HEK293 (cell line): ENCODE data around the gene NUP58.
A peak's percentile ranks its signal among the peaks of the same experiment; 100 is the strongest.

Experiments
- CTCF ChIA-PET: fragments of 350-600 bp; formaldehyde crosslinking; extraction: SDS; loops from one replicate; lab custom pipeline; 2021; ENCODE audit warnings: antibody characterized with exemption; lab: Yijun Ruan, JAX
- POLR2A ChIA-PET: fragments of 300-600 bp; formaldehyde crosslinking; extraction: SDS; loops from one replicate; lab custom pipeline; 2020; ENCODE audit warnings: antibody characterized with exemption, inconsistent platforms; lab: Yijun Ruan, JAX
- H3K27ac ChIP-seq: fragments of 200-500 bp; sonication (Bioruptor generic); 2 replicates; pipeline ENCODE4 v1.5.1; 2014; ENCODE audit warnings: low read depth, low read length, control low read depth, inconsistent platforms; ENCODE audit errors: extremely low read depth
- H3K36me3 ChIP-seq, 2 experiments: fragments of 200-500 bp in 1 of 2; sonication (Bioruptor generic) in 1 of 2; 1 replicate in 1 of 2; 2 replicates in 1 of 2; pipeline ENCODE4 v1.5.1; 2014 to 2017; ENCODE audit warnings: inconsistent platforms in 2 of 2, low read length in 2 of 2; ENCODE audit not compliant: control insufficient read depth in 2 of 2, insufficient read depth in 1 of 2
- H3K4me1 ChIP-seq: fragments of 200-500 bp; sonication (Bioruptor generic); 2 replicates; pipeline ENCODE4 v1.5.1; 2014; ENCODE audit warnings: mild to moderate bottlenecking, low read length, inconsistent platforms; ENCODE audit not compliant: control insufficient read depth, insufficient read depth
- H3K4me3 ChIP-seq: 2 replicates; pipeline ENCODE4 v1.5.1; 2011; ENCODE audit warnings: low read depth, mild to moderate bottlenecking, control low read depth, low read length, moderate library complexity
- H3K9me3 ChIP-seq: fragments of 200-500 bp; sonication (Bioruptor generic); 2 replicates; pipeline ENCODE4 v1.5.1; 2014; ENCODE audit warnings: low read depth, low read length, inconsistent platforms; ENCODE audit not compliant: control insufficient read depth, insufficient read depth
- GLI2 ChIP-seq: fragments of 450-650 bp; formaldehyde crosslinking; IDR thresholded peaks from 2 replicates; pipeline ENCODE4; 2017; ENCODE audit warnings: missing biosample characterization, missing genetic modification characterization, low read depth, borderline replicate concordance
- HOXD13 ChIP-seq: sonication (generic); formaldehyde crosslinking; IDR thresholded peaks from 2 replicates; pipeline ENCODE4 v1.8.0; 2022; ENCODE audit warnings: missing genetic modification reagents, borderline replicate concordance
- KLF9 ChIP-seq: fragments of 450-650 bp; formaldehyde crosslinking; IDR thresholded peaks from 2 replicates; pipeline ENCODE4 v1.5.1; 2016; ENCODE audit warnings: missing biosample characterization, missing genetic modification characterization, low read depth
- PRDM10 ChIP-seq: fragments of 450-650 bp; formaldehyde crosslinking; IDR thresholded peaks from 2 replicates; pipeline ENCODE4 v1.5.1; 2016; ENCODE audit warnings: missing biosample characterization, missing genetic modification characterization
- SETDB1 ChIP-seq: IDR thresholded peaks from one replicate; pipeline ENCODE4 v1.6.1; 2017; ENCODE audit warnings: mild to moderate bottlenecking, low read length, moderate library complexity, mixed read lengths; ENCODE audit not compliant: insufficient read length
- YY2 ChIP-seq: fragments of 450-650 bp; formaldehyde crosslinking; IDR thresholded peaks from 2 replicates; pipeline ENCODE4 v1.5.1; 2016; ENCODE audit warnings: missing biosample characterization, missing genetic modification characterization
- ZBTB17 ChIP-seq: fragments of 450-650 bp; formaldehyde crosslinking; IDR thresholded peaks from 2 replicates; pipeline ENCODE4 v1.5.1; 2016; ENCODE audit warnings: missing biosample characterization, missing genetic modification characterization
- ZEB2 ChIP-seq: fragments of 450-650 bp; formaldehyde crosslinking; IDR thresholded peaks from 2 replicates; pipeline ENCODE4 v1.5.1; 2016; ENCODE audit warnings: missing biosample characterization, missing genetic modification characterization
- ZFHX2 ChIP-seq: fragments of 450-650 bp; formaldehyde crosslinking; conservative IDR thresholded peaks from 2 replicates; pipeline ENCODE4 v1.5.1; 2016; ENCODE audit warnings: missing biosample characterization, missing genetic modification characterization
- ZNF114 ChIP-seq: fragments of 450-650 bp; formaldehyde crosslinking; IDR thresholded peaks from 2 replicates; pipeline ENCODE4 v1.5.0; 2017; ENCODE audit warnings: missing biosample characterization, missing genetic modification characterization
- ZNF140 ChIP-seq: fragments of 450-650 bp; formaldehyde crosslinking; IDR thresholded peaks from 2 replicates; pipeline ENCODE4 v1.5.1; 2016; ENCODE audit warnings: missing biosample characterization, missing genetic modification characterization
- ZNF18 ChIP-seq: fragments of 450-650 bp; formaldehyde crosslinking; IDR thresholded peaks from 2 replicates; pipeline ENCODE4 v1.5.1; 2016; ENCODE audit warnings: missing biosample characterization, missing genetic modification characterization
- ZNF292 ChIP-seq: fragments of 450-650 bp; formaldehyde crosslinking; IDR thresholded peaks from 2 replicates; pipeline ENCODE4 v1.5.1; 2016; ENCODE audit warnings: low read depth, missing biosample characterization, missing genetic modification characterization, borderline replicate concordance
- ZNF335 ChIP-seq: fragments of 450-650 bp; formaldehyde crosslinking; conservative IDR thresholded peaks from 2 replicates; pipeline ENCODE4 v1.5.1; 2016; ENCODE audit warnings: missing biosample characterization, missing genetic modification characterization
- ZNF514 ChIP-seq: fragments of 450-650 bp; formaldehyde crosslinking; IDR thresholded peaks from 2 replicates; pipeline ENCODE4 v1.5.1; 2016; ENCODE audit warnings: missing biosample characterization, missing genetic modification characterization
- ZNF843 ChIP-seq: fragments of 450-650 bp; formaldehyde crosslinking; IDR thresholded peaks from 2 replicates; pipeline ENCODE4 v1.5.1; 2016; ENCODE audit warnings: missing biosample characterization, missing genetic modification characterization
- TF ChIP-seq, protein P1 (sequence below): fragments of 450-650 bp; formaldehyde crosslinking; IDR thresholded peaks from 2 replicates; pipeline ENCODE4 v1.5.1; 2016; ENCODE audit warnings: missing biosample characterization, missing genetic modification characterization
- TF ChIP-seq, protein P2 (sequence below): fragments of 450-650 bp; formaldehyde crosslinking; IDR thresholded peaks from 2 replicates; pipeline ENCODE4 v1.5.1; 2017; ENCODE audit warnings: missing biosample characterization, missing genetic modification characterization

Gene NUP58

DNA sequence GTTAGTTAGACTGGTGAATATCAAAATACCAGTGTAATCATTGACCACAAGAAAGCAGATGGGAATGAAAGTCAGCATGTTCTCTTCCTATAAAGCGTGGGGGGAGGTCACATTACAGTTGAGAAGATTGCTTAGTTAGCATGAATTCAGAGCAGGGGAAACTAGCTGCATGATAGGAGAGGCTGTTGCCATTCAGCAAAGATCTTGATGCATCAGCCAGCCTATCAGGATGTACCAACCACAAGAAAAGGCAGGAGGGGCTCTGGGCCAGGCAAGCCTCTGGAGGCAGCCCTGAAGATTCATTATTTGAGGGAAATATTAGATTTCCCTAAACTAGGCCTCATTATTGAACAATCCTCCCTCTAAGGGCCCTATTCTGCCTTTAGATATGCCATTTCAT is 9.1 kb upstream of the NUP58 start:
- TF ChIP-seq ZBTB17 (tag by site-specific recombination) (peak; percentile 95), PRDM10 (tag by site-specific recombination) (peak; percentile 73; the same call in 1 of the 2 replicates), ZNF18 (no peak), ZNF335 (peak; percentile 43; the same call in 1 of the 2 replicates), ZFHX2 (tag by site-specific recombination) (0 out of 2 replicates have a peak, but pooled peaks have one; percentile 25)
- CTCF ChIA-PET = no interaction called here
- POLR2A ChIA-PET = no interaction called here
- H3K4me3 ChIP-seq = no peak overlapping the region
- no peak overlapping the region for H3K27ac ChIP-seq
- H3K4me1 ChIP-seq = no peaks in the 10 kb centered on the region
- no peaks in the 10 kb centered on the region for H3K9me3 ChIP-seq
- H3K36me3 ChIP-seq = no peaks in the 10 kb centered on the region

DNA sequence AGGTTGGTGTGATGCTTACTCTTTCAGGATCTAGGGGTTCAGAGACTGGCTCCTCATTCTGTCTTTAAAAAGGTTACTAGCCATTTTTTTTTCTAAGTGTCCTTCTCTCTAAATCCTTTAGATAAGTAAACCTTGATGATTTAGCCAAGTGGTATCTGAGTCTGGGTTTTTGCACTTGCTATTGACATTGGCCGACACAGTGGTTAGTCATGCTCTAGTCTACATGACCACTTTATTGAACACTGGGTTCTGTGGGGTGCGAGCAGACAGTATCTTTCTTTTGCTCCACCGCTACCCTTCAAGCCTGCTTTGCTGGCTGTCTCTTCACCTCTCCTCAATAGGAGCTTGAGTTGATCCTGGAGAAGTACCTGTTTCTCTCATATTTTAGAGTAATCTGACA is 6.2 kb upstream of the NUP58 start:
- ChIA-PET POLR2A (interaction anchor here (0.9 kb wide), 1 partner anchor 9 kb away, joined by 3 read pairs; no protein-coding TSS in a partner anchor), CTCF (no interaction called here)
- H3K27ac ChIP-seq = no peak overlapping the region
- no peaks in the 10 kb centered on the region for H3K36me3 ChIP-seq
- H3K9me3 ChIP-seq = no peaks in the 10 kb centered on the region
- no peaks in the 10 kb centered on the region for H3K4me1 ChIP-seq
- H3K4me3 ChIP-seq = no peak overlapping the region
- no peak for TF ChIP-seq GLI2 (tag by site-specific recombination)
- TF ChIP-seq ZNF292 (tag by site-specific recombination) = no peak
- no peak for TF ChIP-seq ZNF514 (tag by site-specific recombination)

DNA sequence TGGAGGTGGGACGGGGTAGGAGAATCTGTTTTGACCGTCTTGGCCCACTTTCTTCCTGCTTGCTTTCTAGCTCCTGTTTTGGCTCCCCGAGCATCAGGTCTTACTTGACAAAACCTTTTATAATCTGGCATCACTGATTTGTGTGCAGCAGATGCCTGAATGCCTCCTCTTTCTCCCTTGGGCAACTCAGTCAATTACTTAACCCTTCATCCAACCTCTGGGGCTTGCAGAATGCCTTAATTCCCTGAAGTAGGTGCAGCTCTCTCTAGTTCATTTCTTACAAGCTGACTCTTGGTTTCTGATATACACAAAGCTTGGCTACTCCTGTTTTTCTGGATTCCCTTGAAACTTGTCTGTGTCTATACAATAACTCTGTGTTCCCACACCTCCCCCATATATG is 5.7 kb upstream of the NUP58 start:
- no peaks in the 10 kb centered on the region for H3K4me1 ChIP-seq
- H3K27ac ChIP-seq = no peak overlapping the region
- no peaks in the 10 kb centered on the region for H3K9me3 ChIP-seq
- CTCF ChIA-PET = no interaction called here
- H3K4me3 ChIP-seq = no peak overlapping the region
- H3K36me3 ChIP-seq = no peaks in the 10 kb centered on the region
- no peak for TF ChIP-seq YY2 (tag by site-specific recombination)
- TF ChIP-seq HOXD13 (CRISPR knock-in tag) = no peak
- no peak for TF ChIP-seq ZNF140 (tag by site-specific recombination)
- TF ChIP-seq, protein P1, sequence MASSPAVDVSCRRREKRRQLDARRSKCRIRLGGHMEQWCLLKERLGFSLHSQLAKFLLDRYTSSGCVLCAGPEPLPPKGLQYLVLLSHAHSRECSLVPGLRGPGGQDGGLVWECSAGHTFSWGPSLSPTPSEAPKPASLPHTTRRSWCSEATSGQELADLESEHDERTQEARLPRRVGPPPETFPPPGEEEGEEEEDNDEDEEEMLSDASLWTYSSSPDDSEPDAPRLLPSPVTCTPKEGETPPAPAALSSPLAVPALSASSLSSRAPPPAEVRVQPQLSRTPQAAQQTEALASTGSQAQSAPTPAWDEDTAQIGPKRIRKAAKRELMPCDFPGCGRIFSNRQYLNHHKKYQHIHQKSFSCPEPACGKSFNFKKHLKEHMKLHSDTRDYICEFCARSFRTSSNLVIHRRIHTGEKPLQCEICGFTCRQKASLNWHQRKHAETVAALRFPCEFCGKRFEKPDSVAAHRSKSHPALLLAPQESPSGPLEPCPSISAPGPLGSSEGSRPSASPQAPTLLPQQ (tag by site-specific recombination) = no peak
- TF ChIP-seq ZNF843 = no peak
- no peak for TF ChIP-seq SETDB1
- TF ChIP-seq KLF9 (tag by site-specific recombination) = no peak
- TF ChIP-seq ZEB2 (tag by site-specific recombination) = no peak
- no peak for TF ChIP-seq ZNF18
- no peak for TF ChIP-seq ZNF114
- TF ChIP-seq, protein P2, sequence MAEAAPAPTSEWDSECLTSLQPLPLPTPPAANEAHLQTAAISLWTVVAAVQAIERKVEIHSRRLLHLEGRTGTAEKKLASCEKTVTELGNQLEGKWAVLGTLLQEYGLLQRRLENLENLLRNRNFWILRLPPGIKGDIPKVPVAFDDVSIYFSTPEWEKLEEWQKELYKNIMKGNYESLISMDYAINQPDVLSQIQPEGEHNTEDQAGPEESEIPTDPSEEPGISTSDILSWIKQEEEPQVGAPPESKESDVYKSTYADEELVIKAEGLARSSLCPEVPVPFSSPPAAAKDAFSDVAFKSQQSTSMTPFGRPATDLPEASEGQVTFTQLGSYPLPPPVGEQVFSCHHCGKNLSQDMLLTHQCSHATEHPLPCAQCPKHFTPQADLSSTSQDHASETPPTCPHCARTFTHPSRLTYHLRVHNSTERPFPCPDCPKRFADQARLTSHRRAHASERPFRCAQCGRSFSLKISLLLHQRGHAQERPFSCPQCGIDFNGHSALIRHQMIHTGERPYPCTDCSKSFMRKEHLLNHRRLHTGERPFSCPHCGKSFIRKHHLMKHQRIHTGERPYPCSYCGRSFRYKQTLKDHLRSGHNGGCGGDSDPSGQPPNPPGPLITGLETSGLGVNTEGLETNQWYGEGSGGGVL = no peak
- POLR2A ChIA-PET = interaction anchor here (0.9 kb wide), 1 partner anchor 10 kb away, joined by 3 read pairs; no protein-coding TSS in a partner anchor
